Fibroblast of lung (primary cell): ENCODE results near the gene TNNT3.

Experiments used
- EZH2 ChIP-seq: IDR thresholded peaks from 2 replicates; pipeline ENCODE4 v1.5.1; 2012; ENCODE audit warnings: low read length, control low read depth, mild to moderate bottlenecking; ENCODE audit errors: missing control alignments
- TF ChIP-seq, protein P1 (sequence below), 2 donors: IDR thresholded peaks in 1 of 2; conservative IDR thresholded peaks in 1 of 2; 1 replicate in 1 of 2; 2 replicates in 1 of 2; pipeline ENCODE4 v1.5.1; 2011 to 2012; ENCODE audit warnings: low read length in 2 of 2, control low read depth in 1 of 2, inconsistent platforms in 1 of 2, low read depth in 1 of 2, mild to moderate bottlenecking in 1 of 2

DNA sequence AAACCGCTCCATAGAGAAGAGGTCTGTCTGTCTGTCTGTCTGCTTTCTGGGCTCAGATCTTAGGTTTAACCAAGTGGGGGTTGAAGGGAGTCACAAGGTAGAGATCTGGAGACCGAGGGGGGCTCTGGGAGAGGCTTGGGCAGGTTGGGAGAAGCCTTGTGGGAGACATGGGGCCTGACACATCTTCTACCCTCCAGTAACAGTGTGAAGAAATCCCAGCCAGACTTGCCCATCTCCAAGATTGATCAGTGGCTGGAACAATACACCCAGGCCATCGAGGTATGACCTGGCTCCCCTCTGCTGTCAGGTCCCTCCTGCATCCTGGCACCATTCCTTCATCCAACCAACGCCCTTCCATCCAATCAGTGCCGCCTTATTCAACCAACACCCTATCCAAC, 35.2 kb upstream of the TNNT3 start:
- TF ChIP-seq, protein P1, sequence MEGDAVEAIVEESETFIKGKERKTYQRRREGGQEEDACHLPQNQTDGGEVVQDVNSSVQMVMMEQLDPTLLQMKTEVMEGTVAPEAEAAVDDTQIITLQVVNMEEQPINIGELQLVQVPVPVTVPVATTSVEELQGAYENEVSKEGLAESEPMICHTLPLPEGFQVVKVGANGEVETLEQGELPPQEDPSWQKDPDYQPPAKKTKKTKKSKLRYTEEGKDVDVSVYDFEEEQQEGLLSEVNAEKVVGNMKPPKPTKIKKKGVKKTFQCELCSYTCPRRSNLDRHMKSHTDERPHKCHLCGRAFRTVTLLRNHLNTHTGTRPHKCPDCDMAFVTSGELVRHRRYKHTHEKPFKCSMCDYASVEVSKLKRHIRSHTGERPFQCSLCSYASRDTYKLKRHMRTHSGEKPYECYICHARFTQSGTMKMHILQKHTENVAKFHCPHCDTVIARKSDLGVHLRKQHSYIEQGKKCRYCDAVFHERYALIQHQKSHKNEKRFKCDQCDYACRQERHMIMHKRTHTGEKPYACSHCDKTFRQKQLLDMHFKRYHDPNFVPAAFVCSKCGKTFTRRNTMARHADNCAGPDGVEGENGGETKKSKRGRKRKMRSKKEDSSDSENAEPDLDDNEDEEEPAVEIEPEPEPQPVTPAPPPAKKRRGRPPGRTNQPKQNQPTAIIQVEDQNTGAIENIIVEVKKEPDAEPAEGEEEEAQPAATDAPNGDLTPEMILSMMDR (conservative IDR thresholded peaks at IDR 0.05 in 1 of 2, IDR thresholded peaks at IDR 0.05 in 1 of 2; ENCODE audit: low read depth in 1 of 2, low read length in 2 of 2): no peak
- no peak for TF ChIP-seq EZH2
